ENCODE measurements around the gene SUGT1. TPM values are rescaled to one million over a fixed set of nuclear protein-coding genes. Genes with fewer than 3 reads are reported as not detected.
A peak's percentile ranks its signal among the peaks of the same experiment; 100 is the strongest.

The SUGT1 gene
- total RNA-seq, 5 donors from 2014 or later (not counting 1 experiment from before 2014, with no cell fraction given): 28.2 to 33.1 (median 28.6) TPM

DNA sequence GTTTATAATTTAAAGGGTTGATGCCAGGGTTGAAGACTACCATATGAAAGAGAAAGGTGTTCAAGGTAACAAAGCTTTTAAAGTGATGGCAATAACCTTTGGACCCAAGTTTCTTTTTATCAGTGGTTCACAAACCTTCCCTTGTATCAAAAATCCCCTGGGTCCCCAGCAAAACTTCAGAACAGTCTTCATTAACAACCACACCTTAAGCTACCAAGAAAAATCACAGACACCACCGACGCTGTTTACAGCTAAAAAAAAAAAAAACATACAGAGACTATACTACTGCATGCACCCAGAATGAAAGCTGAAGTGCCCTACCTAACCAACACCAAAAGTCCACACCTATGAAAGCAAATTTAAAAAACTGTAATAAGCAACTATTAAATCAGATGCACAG is 73.6 kb downstream of the SUGT1 start:
- H3K4me3 Mint-ChIP-seq: no peak overlapping the region
- peaks cover 12 to 17% of the 10 kb centered on the region in 2 donors for H3K27me3 Mint-ChIP-seq
- no peak for DNase-seq
- H3K36me3 Mint-ChIP-seq: no peaks in the 10 kb centered on the region
- Histone ChIP-seq H3K36me3 (ENCODE audit: control insufficient read depth in 2 of 2, extremely low read depth in 1 of 2, insufficient read depth in 1 of 2, low read length in 1 of 2) (no peaks in the 10 kb centered on the region), H3K27me3 (replicated peaks in 1 of 2; ENCODE audit: control insufficient read depth in 2 of 2, extremely low read depth in 1 of 2, insufficient read depth in 2 of 2, low read length in 1 of 2) (peaks cover 0 to 16% of the 10 kb centered on the region in 2 experiments), H3K27ac (ENCODE audit: low read length) (no peak overlapping the region), H3K4me3 (ENCODE audit: control insufficient read depth in 1 of 2, extremely low read depth in 1 of 2, low read length in 1 of 2) (no peak overlapping the region), H3K9me3 (no peaks in the 10 kb centered on the region), H3K4me1 (ENCODE audit: control insufficient read depth in 1 of 2, extremely low read depth in 1 of 2, insufficient read depth in 2 of 2, low read length in 2 of 2) (no peaks in the 10 kb centered on the region)
- no peaks in the 10 kb centered on the region for H3K4me1 Mint-ChIP-seq
- no peak for ATAC-seq (replicated peaks in 1 of 4)
- ChIA-PET POLR2A (no interaction called here), CTCF (no interaction called here)
- peaks cover 0 to 5% (median 0%) of the 10 kb centered on the region in 3 donors for H3K9me3 Mint-ChIP-seq
- 94% methylated on average over 2 of the region's 2 CpGs for WGBS (ENCODE audit: insufficient coverage)
- H3K27ac Mint-ChIP-seq: no peak overlapping the region

DNA sequence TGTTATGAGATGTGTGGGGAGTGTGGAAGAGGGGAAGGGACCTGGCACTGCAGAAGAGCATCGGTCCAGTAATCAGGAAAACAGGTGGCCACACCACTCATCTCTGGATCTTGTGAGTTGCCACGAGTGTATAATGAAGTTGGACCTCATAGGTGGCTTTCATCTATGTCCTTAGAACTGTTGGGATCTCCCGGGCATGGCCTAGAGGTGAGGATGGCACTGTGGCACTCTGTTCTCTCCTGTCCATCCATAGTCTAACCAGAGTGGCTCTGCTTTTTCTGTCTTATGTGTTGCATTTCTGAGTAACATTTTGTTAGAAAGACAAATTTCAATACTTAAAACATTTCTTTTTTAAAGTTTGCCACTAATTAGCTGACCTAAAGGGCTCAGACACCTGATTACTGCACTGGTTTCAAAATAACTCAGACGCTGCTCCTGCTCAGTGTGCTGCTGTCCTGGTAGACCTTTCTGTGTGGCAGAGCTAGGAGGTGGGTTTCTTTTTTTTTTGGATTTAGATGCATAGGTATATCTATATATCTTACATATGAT is 81.5 kb downstream of the SUGT1 start:
- POLR2A ChIA-PET: no interaction called here
- CTCF ChIA-PET: no interaction called here
- no peaks in the 10 kb centered on the region for H3K9me3 Mint-ChIP-seq
- no peak overlapping the region for H3K4me3 ChIP-seq (ENCODE audit: control insufficient read depth in 1 of 2, extremely low read depth in 1 of 2, low read length in 1 of 2)
- H3K27ac Mint-ChIP-seq: no peak overlapping the region
- H3K4me3 Mint-ChIP-seq: no peak overlapping the region
- no peaks in the 10 kb centered on the region for H3K9me3 ChIP-seq
- no peaks in the 10 kb centered on the region for H3K36me3 ChIP-seq (ENCODE audit: control insufficient read depth in 2 of 2, extremely low read depth in 1 of 2, insufficient read depth in 1 of 2, low read length in 1 of 2)
- DNase-seq (no peak), ATAC-seq (replicated peaks in 1 of 4) (no peak)
- 88% methylated on average over 1 of the region's 4 CpGs for WGBS (ENCODE audit: insufficient coverage)
- H3K4me1 Mint-ChIP-seq: peaks cover 0 to 4% (median 0%) of the 10 kb centered on the region in 3 donors
- no peak overlapping the region for H3K27ac ChIP-seq (ENCODE audit: low read length)
- H3K4me1 ChIP-seq (ENCODE audit: control insufficient read depth in 1 of 2, extremely low read depth in 1 of 2, insufficient read depth in 2 of 2, low read length in 2 of 2): peaks cover 0 to 4% of the 10 kb centered on the region in 2 experiments
- H3K36me3 Mint-ChIP-seq: no peaks in the 10 kb centered on the region
- H3K27me3 ChIP-seq (replicated peaks in 1 of 2; ENCODE audit: control insufficient read depth in 2 of 2, extremely low read depth in 1 of 2, insufficient read depth in 2 of 2, low read length in 1 of 2): peaks cover 0 to 7% of the 10 kb centered on the region in 2 experiments
- H3K27me3 Mint-ChIP-seq: peaks cover 17 to 29% of the 10 kb centered on the region in 2 donors

DNA sequence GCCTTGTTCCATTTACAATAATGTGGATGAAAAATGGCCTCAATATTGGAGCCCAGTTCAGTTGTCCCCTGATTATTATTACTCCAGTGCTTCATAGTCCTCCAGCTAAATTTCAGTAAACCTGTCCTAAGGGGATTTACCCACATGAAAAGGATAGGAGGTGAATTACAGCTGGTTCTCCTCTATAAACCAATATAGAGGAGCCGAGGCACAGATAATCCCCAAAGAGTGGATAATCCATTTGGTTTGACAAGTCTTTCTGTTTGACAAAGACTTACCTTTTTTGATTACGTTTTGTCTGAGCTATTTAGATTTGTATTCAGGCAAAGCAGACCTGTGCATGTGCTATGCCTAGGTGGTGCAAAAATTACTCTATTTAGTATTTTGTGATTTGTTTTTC is 84.3 kb downstream of the SUGT1 start:
- Histone ChIP-seq H3K27ac (ENCODE audit: low read length) (no peak overlapping the region), H3K4me3 (ENCODE audit: control insufficient read depth in 1 of 2, extremely low read depth in 1 of 2, low read length in 1 of 2) (no peak overlapping the region), H3K27me3 (replicated peaks in 1 of 2; ENCODE audit: control insufficient read depth in 2 of 2, extremely low read depth in 1 of 2, insufficient read depth in 2 of 2, low read length in 1 of 2) (peaks cover 3 to 22% of the 10 kb centered on the region in 2 experiments), H3K4me1 (ENCODE audit: control insufficient read depth in 1 of 2, extremely low read depth in 1 of 2, insufficient read depth in 2 of 2, low read length in 2 of 2) (peaks cover 0 to 10% of the 10 kb centered on the region in 2 experiments), H3K9me3 (no peaks in the 10 kb centered on the region), H3K36me3 (ENCODE audit: control insufficient read depth in 2 of 2, extremely low read depth in 1 of 2, insufficient read depth in 1 of 2, low read length in 1 of 2) (no peaks in the 10 kb centered on the region)
- ChIA-PET POLR2A (no interaction called here), CTCF (no interaction called here)
- no peak overlapping the region for H3K4me3 Mint-ChIP-seq
- H3K27ac Mint-ChIP-seq: no peak overlapping the region
- DNase-seq: no peak
- H3K27me3 Mint-ChIP-seq: peaks cover 35 to 37% of the 10 kb centered on the region in 2 donors
- no peaks in the 10 kb centered on the region for H3K9me3 Mint-ChIP-seq
- peaks cover 2 to 8% (median 8%) of the 10 kb centered on the region in 3 donors for H3K4me1 Mint-ChIP-seq
- no peaks in the 10 kb centered on the region for H3K36me3 Mint-ChIP-seq
- no CpG with 5 or more reads among the region's 2 CpGs for WGBS (ENCODE audit: insufficient coverage)
- ATAC-seq (replicated peaks in 1 of 4): no peak

DNA sequence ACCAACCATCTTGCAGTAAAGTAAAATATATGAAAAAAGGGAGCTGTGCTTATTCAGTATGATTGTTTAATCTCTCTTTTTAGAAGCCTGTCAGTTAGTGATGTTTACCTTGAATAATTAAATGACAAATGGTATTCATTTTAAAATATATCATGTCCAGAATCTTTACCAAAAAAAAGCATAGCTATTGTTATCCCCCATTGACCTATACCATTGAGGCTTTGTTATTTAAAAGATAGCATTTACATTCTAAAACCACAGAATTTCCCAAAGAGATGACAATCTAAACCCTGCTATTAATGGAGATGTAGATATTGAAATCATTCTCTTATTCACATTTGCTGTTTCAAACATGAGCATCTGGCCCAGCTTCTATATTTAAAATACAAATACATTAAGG is 84.8 kb downstream of the SUGT1 start:
- POLR2A ChIA-PET: no interaction called here
- H3K4me3 Mint-ChIP-seq: peak overlapping the region in 1 of 3 donors; percentile 62
- H3K27me3 Mint-ChIP-seq: peaks cover 36 to 38% of the 10 kb centered on the region in 2 donors
- DNase-seq (no peak), ATAC-seq (replicated peaks in 1 of 4) (no peak)
- no peak overlapping the region for H3K27ac Mint-ChIP-seq
- Histone ChIP-seq H3K27me3 (replicated peaks in 1 of 2; ENCODE audit: control insufficient read depth in 2 of 2, extremely low read depth in 1 of 2, insufficient read depth in 2 of 2, low read length in 1 of 2) (peaks cover 3 to 22% of the 10 kb centered on the region in 2 experiments), H3K36me3 (ENCODE audit: control insufficient read depth in 2 of 2, extremely low read depth in 1 of 2, insufficient read depth in 1 of 2, low read length in 1 of 2) (no peaks in the 10 kb centered on the region), H3K27ac (ENCODE audit: low read length) (no peak overlapping the region), H3K4me1 (ENCODE audit: control insufficient read depth in 1 of 2, extremely low read depth in 1 of 2, insufficient read depth in 2 of 2, low read length in 2 of 2) (peaks cover 0 to 10% of the 10 kb centered on the region in 2 experiments), H3K4me3 (ENCODE audit: control insufficient read depth in 1 of 2, extremely low read depth in 1 of 2, low read length in 1 of 2) (no peak overlapping the region), H3K9me3 (no peaks in the 10 kb centered on the region)
- H3K4me1 Mint-ChIP-seq: peaks cover 2 to 8% (median 8%) of the 10 kb centered on the region in 3 donors
- CTCF ChIA-PET: no interaction called here
- H3K36me3 Mint-ChIP-seq: no peaks in the 10 kb centered on the region
- H3K9me3 Mint-ChIP-seq: peaks cover 0 to 2% (median 2%) of the 10 kb centered on the region in 3 donors

DNA sequence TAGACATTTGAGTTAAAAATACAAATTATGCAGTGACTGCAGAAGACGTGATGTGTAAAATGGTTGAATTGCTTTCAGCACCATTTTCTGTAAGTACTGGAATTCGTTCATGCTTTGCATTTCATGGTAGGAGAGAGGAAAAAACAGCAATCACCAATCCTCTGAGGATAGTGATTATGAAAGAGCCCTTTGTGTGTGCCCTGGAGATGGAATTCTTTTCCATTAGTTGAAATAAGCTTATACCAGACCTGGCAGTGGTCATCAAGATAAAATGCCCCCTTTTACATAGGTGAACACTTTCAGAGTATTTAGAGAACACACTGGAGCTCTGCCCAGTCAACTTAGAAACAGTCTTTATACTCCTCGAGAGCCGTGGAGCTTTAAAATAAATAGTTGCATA is 85.3 kb downstream of the SUGT1 start:
- POLR2A ChIA-PET: no interaction called here

DNA sequence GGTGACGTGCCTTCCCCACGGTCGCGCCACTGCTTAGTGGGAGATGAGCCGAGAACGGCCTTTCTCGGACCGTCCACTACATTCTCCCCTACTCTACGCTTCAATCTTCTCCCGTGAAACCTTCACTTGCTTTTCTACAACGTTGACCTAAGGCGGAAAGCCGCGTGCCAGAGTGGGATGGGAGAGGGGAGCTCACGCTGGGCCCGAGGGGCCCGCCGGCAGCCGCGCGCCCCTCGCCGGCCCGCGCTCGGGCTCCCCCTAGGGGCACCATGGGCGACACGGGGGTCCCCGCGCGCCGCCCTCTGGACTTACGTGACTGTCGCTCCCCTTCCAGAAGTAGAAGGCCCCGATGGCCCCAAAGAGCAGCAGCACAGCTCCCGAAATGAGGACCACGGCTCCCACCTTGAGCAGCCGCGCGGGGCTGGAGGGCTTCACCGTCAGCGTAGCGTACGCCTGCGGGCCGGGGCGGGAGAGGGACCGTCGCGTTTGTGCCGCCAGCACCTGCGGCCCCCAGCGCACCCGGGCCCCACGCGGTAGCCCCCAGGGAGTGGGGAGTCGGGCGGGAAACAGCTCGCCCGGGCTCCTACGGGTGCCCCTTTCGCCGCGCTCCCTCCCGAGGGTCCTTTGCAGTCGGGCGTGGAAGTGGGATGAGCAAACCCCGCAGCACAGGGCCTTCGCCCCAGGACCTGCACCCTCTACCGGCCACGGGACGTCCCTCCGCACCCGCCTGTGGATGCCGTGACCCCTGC is 86.3 kb downstream of the SUGT1 start:
- peaks cover 3 to 7% (median 5%) of the 10 kb centered on the region in 3 donors for H3K9me3 Mint-ChIP-seq
- Histone ChIP-seq H3K27me3 (replicated peaks in 1 of 2; ENCODE audit: control insufficient read depth in 2 of 2, extremely low read depth in 1 of 2, insufficient read depth in 2 of 2, low read length in 1 of 2) (peaks cover 3 to 25% of the 10 kb centered on the region in 2 experiments), H3K27ac (ENCODE audit: low read length) (no peak overlapping the region), H3K4me3 (ENCODE audit: control insufficient read depth in 1 of 2, extremely low read depth in 1 of 2, low read length in 1 of 2) (peak overlapping the region; percentile 9 to 52), H3K9me3 (no peaks in the 10 kb centered on the region), H3K4me1 (ENCODE audit: control insufficient read depth in 1 of 2, extremely low read depth in 1 of 2, insufficient read depth in 2 of 2, low read length in 2 of 2) (peaks cover 0 to 10% of the 10 kb centered on the region in 2 experiments), H3K36me3 (ENCODE audit: control insufficient read depth in 2 of 2, extremely low read depth in 1 of 2, insufficient read depth in 1 of 2, low read length in 1 of 2) (no peaks in the 10 kb centered on the region)
- peaks cover 43 to 46% of the 10 kb centered on the region in 2 donors for H3K27me3 Mint-ChIP-seq
- CTCF ChIA-PET: interaction anchor here in 1 of 2 donors (1.1 kb wide), 1 partner anchor 77 kb away, joined by 3 read pairs; no protein-coding TSS in a partner anchor
- H3K36me3 Mint-ChIP-seq: no peaks in the 10 kb centered on the region
- WGBS (ENCODE audit: insufficient coverage): 11% methylated on average over 63 of the region's 75 CpGs
- no peak overlapping the region for H3K27ac Mint-ChIP-seq
- POLR2A ChIA-PET: no interaction called here
- peaks cover 2 to 8% (median 8%) of the 10 kb centered on the region in 3 donors for H3K4me1 Mint-ChIP-seq
- DNase-seq (peak in 16 of 35 experiments; percentile 0 to 34 (median 6)), ATAC-seq (replicated peaks in 1 of 4) (peak; percentile 46 to 72 (median 61))
- H3K4me3 Mint-ChIP-seq: peak overlapping the region; percentile 25 to 62 (median 37)

More for the DNA sequence above, 85.3 kb downstream of the SUGT1 start:
- WGBS (ENCODE audit: insufficient coverage): no CpG with 5 or more reads among the region's 4 CpGs
- Histone ChIP-seq H3K4me3 (ENCODE audit: control insufficient read depth in 1 of 2, extremely low read depth in 1 of 2, low read length in 1 of 2) (no peak overlapping the region), H3K9me3 (no peaks in the 10 kb centered on the region), H3K27me3 (replicated peaks in 1 of 2; ENCODE audit: control insufficient read depth in 2 of 2, extremely low read depth in 1 of 2, insufficient read depth in 2 of 2, low read length in 1 of 2) (peaks cover 3 to 22% of the 10 kb centered on the region in 2 experiments), H3K27ac (ENCODE audit: low read length) (no peak overlapping the region), H3K4me1 (ENCODE audit: control insufficient read depth in 1 of 2, extremely low read depth in 1 of 2, insufficient read depth in 2 of 2, low read length in 2 of 2) (peaks cover 0 to 10% of the 10 kb centered on the region in 2 experiments), H3K36me3 (ENCODE audit: control insufficient read depth in 2 of 2, extremely low read depth in 1 of 2, insufficient read depth in 1 of 2, low read length in 1 of 2) (no peaks in the 10 kb centered on the region)
- Mint-ChIP-seq H3K4me1 (peaks cover 2 to 8% (median 8%) of the 10 kb centered on the region in 3 donors), H3K4me3 (peak overlapping the region in 1 of 3 donors; percentile 62), H3K27ac (no peak overlapping the region), H3K36me3 (no peaks in the 10 kb centered on the region), H3K27me3 (peaks cover 40 to 43% of the 10 kb centered on the region in 2 donors), H3K9me3 (peaks cover 0 to 7% (median 5%) of the 10 kb centered on the region in 3 donors)
- no peak for ATAC-seq (replicated peaks in 1 of 4)
- CTCF ChIA-PET: interaction anchor here in 1 of 2 donors (1.1 kb wide), 1 partner anchor 78 kb away, joined by 3 read pairs; no protein-coding TSS in a partner anchor
- no peak for DNase-seq
